ENCODE data around the gene PIR. TPM values are rescaled to one million over a fixed set of nuclear protein-coding genes. Genes with fewer than 3 reads are reported as not detected.

PIR gene
- total and polyA plus RNA-seq, 9 of the 15 experiments (the other 6 are each of a cell fraction or from before 2014, with no cell fraction given), result 7.5 to 29.8 (median 11.5) TPM

- Histone ChIP-seq H3K9me1 (ENCODE audit: control insufficient read depth, insufficient read depth, low read length) (no peaks in the 10 kb centered on the region), H3K4me1 (replicated peaks in 1 of 2; ENCODE audit: control insufficient read depth in 2 of 2, insufficient read depth in 2 of 2, low read length in 2 of 2) (peaks cover 0 to 4% of the 10 kb centered on the region in 2 experiments; a peak in 1 of 5 replicates), H3K4me3 (no peak overlapping the region), H3K9me3 (replicated peaks; ENCODE audit: control insufficient read depth, insufficient read depth, low read depth, low read length) (no peaks in the 10 kb centered on the region), H3K9ac (ENCODE audit: insufficient read depth in 1 of 2, low read depth in 2 of 2, low read length in 2 of 2) (no peak overlapping the region), H3K36me3 (ENCODE audit: control insufficient read depth, insufficient read depth, low read length) (no peaks in the 10 kb centered on the region), H2AFZ (ENCODE audit: low read depth, low read length) (no peak overlapping the region), H3K4me2 (ENCODE audit: insufficient read depth, low read length) (no peak overlapping the region), H3K27ac (ENCODE audit: extremely low read depth, low read depth, low read length) (no peak overlapping the region), H4K20me1 (replicated peaks; ENCODE audit: control insufficient read depth, insufficient read depth, low read length) (no peaks in the 10 kb centered on the region), H3K79me2 (ENCODE audit: control insufficient read depth, insufficient read depth, low read length) (no peaks in the 10 kb centered on the region), H3K27me3 (ENCODE audit: control insufficient read depth in 2 of 2, insufficient read depth in 2 of 2, low read length in 2 of 2) (no peaks in the 10 kb centered on the region)
- ATAC-seq (no peak), FAIRE-seq (no peak), DNase-seq (ENCODE audit: extremely low read depth in 1 of 4, low spot score in 3 of 4) (no peak)
- BruUV-seq (replicated peaks), result no TSS peak
- CTCF ChIA-PET (ENCODE audit: low intra/inter-chr PET ratio), result interaction anchor here (2.3 to 4.3 kb wide), 3 partner anchors 86 to 120 kb away, joined by 18 to 36 read pairs (median 33); partner anchors contain the start of gene VEGFD
- no peak for TF ChIP-seq ZNF239 (CRISPR knock-in tag; IDR thresholded peaks at IDR 0.05)
- no peak for TF ChIP-seq NR4A1 (CRISPR knock-in tag; IDR thresholded peaks at IDR 0.05)
- no peak for TF ChIP-seq NR4A1 (tag; IDR thresholded peaks at IDR 0.05)
- TF ChIP-seq SIRT6 (IDR thresholded peaks at IDR 0.05; ENCODE audit: low read depth, low read length), result no peak
- no peak for TF ChIP-seq MAFK (IDR thresholded peaks at IDR 0.05; ENCODE audit: low read length)
- no peak for TF ChIP-seq HDAC8 (tag; IDR thresholded peaks at IDR 0.05)
- no peak for TF ChIP-seq POLR2G (IDR thresholded peaks at IDR 0.05; ENCODE audit: low read depth, low read length)
- TF ChIP-seq KAT2B (IDR thresholded peaks at IDR 0.05; ENCODE audit: low read depth, low read length), result no peak
- TF ChIP-seq CGGBP1 (CRISPR knock-in tag; IDR thresholded peaks at IDR 0.05), result no peak
- TF ChIP-seq SIN3A (IDR thresholded peaks at IDR 0.05; ENCODE audit: borderline replicate concordance in 2 of 2, control insufficient read depth in 1 of 2, low read depth in 2 of 2, low read length in 2 of 2), result no peak
- TF ChIP-seq HNRNPL (IDR thresholded peaks at IDR 0.05; ENCODE audit: low read depth, low read length), result no peak
- POLR2A ChIA-PET, result no interaction called here
- 33% methylated on average over 1 of the region's 1 CpG for WGBS (ENCODE audit: insufficient coverage, low coverage, missing lambda C conversion rate)
- in situ Hi-C loops (cut with MboI) (loop anchor here (5.0 to 25.0 kb wide), 3 partner anchors 98 to 195 kb away; partner anchors contain the start of genes CLTRN and PIGA), intact Hi-C loops (cut with micrococcal nuclease) (loop anchor here (2.0 to 10.0 kb wide), 4 partner anchors 23 to 1435 kb away; partner anchors contain the start of gene PIR)
These were observed 23.5 kb downstream of the PIR start for GRCh38 chrX:15469613-15470012.
